ENCODE results near the gene RYR2. TPM values are rescaled to one million over a fixed set of nuclear protein-coding genes. Genes with fewer than 3 reads are reported as not detected.

The RYR2 gene
- polyA plus RNA-seq (2012; ENCODE audit: insufficient read depth, insufficient read length, low read depth) = 4.3 TPM

DNA sequence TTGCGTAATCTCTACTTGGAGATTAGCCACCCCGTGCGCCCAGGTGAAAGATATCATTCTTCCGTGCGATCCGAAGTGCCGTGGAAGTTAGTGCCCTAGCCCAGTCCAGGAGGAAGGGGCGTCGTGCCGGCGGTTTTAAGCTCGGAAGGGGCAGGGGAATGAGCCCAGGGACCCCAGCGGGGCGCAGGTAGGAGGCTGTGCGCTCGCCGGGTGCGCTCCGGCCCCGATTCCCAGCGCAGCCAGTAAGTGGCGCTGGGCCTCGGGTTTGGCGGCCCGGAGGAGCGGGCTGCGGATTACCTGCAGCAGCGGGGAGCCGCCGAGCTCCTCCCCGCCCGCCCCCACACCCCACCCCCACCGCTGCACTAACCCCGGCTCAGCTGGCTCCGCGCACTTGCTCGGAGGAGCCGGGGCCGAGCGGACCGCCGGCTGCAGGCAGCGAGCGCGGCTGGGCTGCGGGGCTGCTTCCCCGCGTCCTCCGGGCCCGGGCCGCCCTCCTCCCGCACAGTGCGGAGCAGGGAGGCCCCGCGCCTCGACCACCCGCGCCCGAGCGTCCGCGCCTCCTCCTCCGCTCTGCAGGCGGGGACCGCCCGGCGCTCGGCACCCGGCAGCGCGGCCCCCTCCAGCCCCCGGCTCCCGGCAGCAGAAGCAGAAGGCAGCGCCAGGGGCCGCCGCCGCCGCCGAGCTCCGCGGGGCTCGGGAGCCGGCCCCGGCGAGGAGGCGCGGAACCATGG is at the start of gene RYR2:
Gene RYR2, plus strand, starts transcription at position 390 of the 731 bp plus-strand sequence. Its CDS starts 338 bp downstream, at position 728.
- no peaks in the 10 kb centered on the region for H3K4me1 ChIP-seq
- H3K27me3 ChIP-seq = peaks cover 58% of the 10 kb centered on the region
- DNase-seq = peak; percentile 62
- H3K4me3 ChIP-seq (ENCODE audit: low read depth, low read length) = peak within 1 kb of the TSS; percentile 41
- H3K9me3 ChIP-seq = no peaks in the 10 kb centered on the region
- H3K36me3 ChIP-seq = no peaks in the 10 kb centered on the region
- TF ChIP-seq, protein P1, sequence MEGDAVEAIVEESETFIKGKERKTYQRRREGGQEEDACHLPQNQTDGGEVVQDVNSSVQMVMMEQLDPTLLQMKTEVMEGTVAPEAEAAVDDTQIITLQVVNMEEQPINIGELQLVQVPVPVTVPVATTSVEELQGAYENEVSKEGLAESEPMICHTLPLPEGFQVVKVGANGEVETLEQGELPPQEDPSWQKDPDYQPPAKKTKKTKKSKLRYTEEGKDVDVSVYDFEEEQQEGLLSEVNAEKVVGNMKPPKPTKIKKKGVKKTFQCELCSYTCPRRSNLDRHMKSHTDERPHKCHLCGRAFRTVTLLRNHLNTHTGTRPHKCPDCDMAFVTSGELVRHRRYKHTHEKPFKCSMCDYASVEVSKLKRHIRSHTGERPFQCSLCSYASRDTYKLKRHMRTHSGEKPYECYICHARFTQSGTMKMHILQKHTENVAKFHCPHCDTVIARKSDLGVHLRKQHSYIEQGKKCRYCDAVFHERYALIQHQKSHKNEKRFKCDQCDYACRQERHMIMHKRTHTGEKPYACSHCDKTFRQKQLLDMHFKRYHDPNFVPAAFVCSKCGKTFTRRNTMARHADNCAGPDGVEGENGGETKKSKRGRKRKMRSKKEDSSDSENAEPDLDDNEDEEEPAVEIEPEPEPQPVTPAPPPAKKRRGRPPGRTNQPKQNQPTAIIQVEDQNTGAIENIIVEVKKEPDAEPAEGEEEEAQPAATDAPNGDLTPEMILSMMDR (IDR thresholded peaks at IDR 0.05; ENCODE audit: low read depth, low read length) = peak; percentile 53

DNA sequence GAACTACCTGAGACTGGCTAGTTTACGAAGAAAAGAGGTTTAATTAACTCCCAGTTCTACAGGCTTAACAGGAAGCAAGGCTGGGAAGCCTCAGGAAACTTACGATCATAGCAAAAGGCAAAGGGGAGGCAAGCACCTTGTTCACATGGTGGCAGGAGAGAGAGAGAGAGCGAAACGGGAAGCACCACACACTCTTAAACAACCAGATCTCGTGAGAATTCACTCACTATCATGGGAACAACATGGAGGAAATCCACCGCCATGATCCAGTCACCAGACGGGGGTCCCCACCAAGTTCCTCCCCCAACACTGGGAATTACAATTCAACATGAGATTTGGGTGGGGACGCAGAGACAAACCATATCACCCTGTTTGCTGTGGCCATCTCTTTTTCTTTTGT is 49.5 kb upstream of the RYR2 start:
- Histone ChIP-seq H3K36me3 (no peaks in the 10 kb centered on the region), H3K9me3 (no peaks in the 10 kb centered on the region), H3K4me1 (no peaks in the 10 kb centered on the region), H3K4me3 (ENCODE audit: low read depth, low read length) (no peak overlapping the region), H3K27me3 (no peaks in the 10 kb centered on the region)
- DNase-seq = no peak
- TF ChIP-seq, protein P1 (IDR thresholded peaks at IDR 0.05; ENCODE audit: low read depth, low read length) = no peak

DNA sequence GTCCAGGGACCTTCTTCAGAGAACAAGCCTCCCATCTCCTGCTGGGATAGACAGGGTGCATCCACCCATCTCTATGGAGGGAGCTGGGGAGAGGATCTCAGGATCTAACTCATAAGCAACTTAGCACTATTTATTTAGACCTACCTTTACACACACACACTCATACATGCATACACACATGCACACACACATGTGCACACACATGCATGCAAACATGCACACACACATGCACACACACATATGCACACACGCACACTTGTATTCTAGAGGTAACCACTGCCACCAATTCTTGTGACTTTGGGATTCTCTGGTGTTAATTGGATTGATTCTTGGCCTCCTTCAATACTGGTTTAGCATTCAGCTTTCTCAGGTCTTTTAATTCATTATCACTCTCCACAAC is 47.5 kb upstream of the RYR2 start:
- no peak overlapping the region for H3K4me3 ChIP-seq (ENCODE audit: low read depth, low read length)
- DNase-seq = no peak
- H3K27me3 ChIP-seq = no peaks in the 10 kb centered on the region
- H3K36me3 ChIP-seq = no peaks in the 10 kb centered on the region
- TF ChIP-seq, protein P1 (IDR thresholded peaks at IDR 0.05; ENCODE audit: low read depth, low read length) = no peak
- no peaks in the 10 kb centered on the region for H3K4me1 ChIP-seq
- H3K9me3 ChIP-seq = no peaks in the 10 kb centered on the region

DNA sequence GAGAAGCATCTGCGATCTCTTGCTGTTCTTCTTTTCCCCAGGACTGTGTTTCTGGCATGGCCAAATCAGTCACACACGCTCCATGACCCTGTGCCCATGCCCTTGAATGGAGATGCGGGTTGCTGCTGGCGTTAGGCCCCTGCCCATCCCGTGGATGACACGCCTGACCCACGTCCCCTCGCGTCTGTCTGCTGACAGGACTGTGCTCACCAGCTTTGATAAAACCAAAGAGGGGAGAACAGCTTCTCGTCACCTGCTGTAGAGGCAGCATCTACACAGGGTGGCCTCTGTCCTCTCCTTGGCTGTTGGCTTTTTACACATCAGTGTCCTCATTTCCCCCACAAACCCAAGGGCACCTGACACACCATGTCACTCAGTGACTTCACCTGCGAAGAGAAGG is 44.6 kb upstream of the RYR2 start:
- Histone ChIP-seq H3K4me3 (ENCODE audit: low read depth, low read length) (no peak overlapping the region), H3K27me3 (no peaks in the 10 kb centered on the region), H3K36me3 (no peaks in the 10 kb centered on the region), H3K9me3 (no peaks in the 10 kb centered on the region), H3K4me1 (no peaks in the 10 kb centered on the region)
- DNase-seq = no peak
- TF ChIP-seq, protein P1 (IDR thresholded peaks at IDR 0.05; ENCODE audit: low read depth, low read length) = no peak

DNA sequence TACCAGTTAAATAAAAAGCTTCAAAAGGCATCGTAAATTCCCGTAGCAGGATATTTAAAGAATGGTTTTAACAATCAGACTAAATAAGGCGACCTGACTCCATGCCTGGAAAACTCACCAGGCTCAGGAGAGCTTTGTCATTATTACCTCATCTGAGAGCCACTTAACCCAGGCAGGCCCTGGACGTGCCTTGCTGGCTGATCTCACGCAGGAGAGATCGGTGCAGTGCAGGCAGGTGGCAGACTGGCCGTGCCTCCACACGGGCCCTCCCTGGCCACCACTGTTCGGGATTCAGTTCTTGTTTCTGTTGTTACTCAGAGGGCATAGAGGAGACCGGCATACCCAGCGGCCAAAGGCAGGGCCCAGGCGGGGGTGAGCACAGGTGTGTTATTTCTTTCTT is 44.1 kb upstream of the RYR2 start:
- H3K4me1 ChIP-seq = no peaks in the 10 kb centered on the region
- H3K9me3 ChIP-seq = no peaks in the 10 kb centered on the region
- DNase-seq = no peak
- no peaks in the 10 kb centered on the region for H3K36me3 ChIP-seq
- no peak overlapping the region for H3K4me3 ChIP-seq (ENCODE audit: low read depth, low read length)
- no peaks in the 10 kb centered on the region; the same call in 1 of the 2 replicates for H3K27me3 ChIP-seq
- TF ChIP-seq, protein P1 (IDR thresholded peaks at IDR 0.05; ENCODE audit: low read depth, low read length) = no peak

DNA sequence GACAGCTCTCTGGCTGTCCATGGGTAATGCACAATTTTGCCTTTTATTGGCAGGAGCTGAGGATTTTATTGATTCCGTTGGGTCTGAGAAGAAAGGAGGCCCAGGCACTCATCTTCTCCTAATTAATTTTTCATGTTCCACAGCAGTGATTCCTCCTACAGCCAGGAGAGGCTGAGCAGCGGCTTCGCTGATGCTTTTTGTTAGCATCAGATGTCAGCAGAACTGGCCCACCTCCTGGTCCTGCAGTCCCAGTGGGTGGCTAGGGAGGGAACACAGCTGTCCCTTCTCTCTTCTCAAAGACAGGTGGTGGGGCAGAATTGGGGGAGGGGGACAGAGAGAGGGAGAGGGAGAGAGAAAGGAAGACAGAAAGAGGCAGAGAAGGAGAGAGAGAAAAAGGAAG is 43.4 kb upstream of the RYR2 start:
- Histone ChIP-seq H3K4me1 (no peaks in the 10 kb centered on the region), H3K27me3 (peaks cover 5% of the 10 kb centered on the region), H3K4me3 (ENCODE audit: low read depth, low read length) (no peak overlapping the region), H3K36me3 (no peaks in the 10 kb centered on the region), H3K9me3 (no peaks in the 10 kb centered on the region)
- TF ChIP-seq, protein P1 (IDR thresholded peaks at IDR 0.05; ENCODE audit: low read depth, low read length) = no peak
- no peak for DNase-seq

All from BE2C (cell line).